Osteocyte (in vitro differentiated cells): ENCODE measurements around the gene CLEC16A. TPM values are rescaled to one million over a fixed set of nuclear protein-coding genes. Genes with fewer than 3 reads are reported as not detected.

Source experiments
- DNase-seq: peaks from one replicate; pipeline ENCODE4 v3.0.0; 2021; ENCODE audit warnings: mixed read lengths; ENCODE audit not compliant: unreplicated experiment; ENCODE audit errors: extremely low spot score
- H3K27ac Mint-ChIP-seq: one replicate; pipeline ENCODE4 v1.8.0; 2021; ENCODE audit warnings: mild to moderate bottlenecking, mixed read lengths; ENCODE audit not compliant: unreplicated experiment
- H3K27me3 Mint-ChIP-seq: one replicate; pipeline ENCODE4 v1.8.0; 2021; ENCODE audit warnings: mixed read lengths; ENCODE audit not compliant: unreplicated experiment
- H3K36me3 Mint-ChIP-seq: one replicate; pipeline ENCODE4 v1.8.0; 2021; ENCODE audit warnings: mixed read lengths; ENCODE audit not compliant: unreplicated experiment
- H3K4me1 Mint-ChIP-seq: one replicate; pipeline ENCODE4 v1.8.0; 2021; ENCODE audit warnings: mixed read lengths; ENCODE audit not compliant: unreplicated experiment
- H3K4me3 Mint-ChIP-seq: one replicate; pipeline ENCODE4 v1.8.0; 2021; ENCODE audit warnings: mild to moderate bottlenecking, moderate library complexity, mixed read lengths; ENCODE audit not compliant: unreplicated experiment
- H3K9me3 Mint-ChIP-seq: one replicate; pipeline ENCODE4 v1.8.0; 2021; ENCODE audit warnings: mixed read lengths; ENCODE audit not compliant: unreplicated experiment
- CTCF ChIP-seq: fragments of 200-600 bp; sonication (generic); IDR thresholded peaks from 2 replicates; pipeline ENCODE4 v1.5.0; 2021; ENCODE audit warnings: antibody characterized with exemption, mild to moderate bottlenecking, moderate library complexity
- total RNA-seq: library from RNA; stranded (reverse); gene quantifications from 2 replicates; pipeline ENCODE4 v1.2.1, GENCODE V29; 2021

The CLEC16A gene
- total RNA-seq, 1 donor from 2014 or later = 22.1 TPM

- H3K9me3 Mint-ChIP-seq = no peaks in the 10 kb centered on the region
- H3K27ac Mint-ChIP-seq = no peak overlapping the region
Observed at GRCh38 chr16:11082108-11082859, 137.9 kb downstream of the CLEC16A start.

GRCh38 chr16:11082860-11083388 lies 138.6 kb downstream of the CLEC16A start:
- no peak overlapping the region for H3K4me3 Mint-ChIP-seq
- H3K27me3 Mint-ChIP-seq = no peaks in the 10 kb centered on the region
- no peak for DNase-seq
- H3K36me3 Mint-ChIP-seq = peaks cover 11% of the 10 kb centered on the region
- H3K4me1 Mint-ChIP-seq = peaks cover 82% of the 10 kb centered on the region
- no peaks in the 10 kb centered on the region for H3K9me3 Mint-ChIP-seq
- H3K27ac Mint-ChIP-seq = no peak overlapping the region
- no peak for TF ChIP-seq CTCF

More at GRCh38 chr16:11082108-11082859, 137.9 kb downstream of the CLEC16A start:
- DNase-seq = no peak
- TF ChIP-seq CTCF = no peak
- Mint-ChIP-seq H3K4me3 (no peak overlapping the region), H3K36me3 (peaks cover 11% of the 10 kb centered on the region), H3K4me1 (peaks cover 84% of the 10 kb centered on the region), H3K27me3 (no peaks in the 10 kb centered on the region)

DNA sequence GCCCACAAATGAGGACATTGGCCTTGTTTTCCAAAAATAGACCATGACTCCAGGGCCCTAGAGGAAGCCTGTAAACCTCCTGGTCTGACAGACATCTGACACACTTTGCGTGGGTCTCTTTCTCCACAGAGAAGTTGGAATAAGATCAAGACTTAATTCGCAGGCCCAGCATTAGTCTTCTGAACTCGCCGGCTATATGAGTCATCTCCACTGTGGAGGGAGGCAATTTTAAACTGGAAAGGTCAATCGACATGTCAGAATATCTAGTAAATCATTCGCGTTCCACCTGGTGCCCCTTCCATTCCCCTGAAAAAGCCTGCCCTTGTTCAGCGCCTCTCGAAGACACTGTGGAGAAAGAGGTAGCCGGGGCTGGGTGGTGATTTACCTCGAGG lies 140.1 kb downstream of the CLEC16A start:
- TF ChIP-seq CTCF = no peak
- Mint-ChIP-seq H3K4me3 (no peak overlapping the region), H3K9me3 (no peaks in the 10 kb centered on the region), H3K4me1 (peaks cover 74% of the 10 kb centered on the region), H3K36me3 (peaks cover 11% of the 10 kb centered on the region), H3K27ac (peak overlapping the region; percentile 92), H3K27me3 (no peaks in the 10 kb centered on the region)
- DNase-seq = no peak

- H3K27me3 Mint-ChIP-seq = no peaks in the 10 kb centered on the region
- DNase-seq = no peak
- H3K4me3 Mint-ChIP-seq = no peak overlapping the region
- TF ChIP-seq CTCF = no peak
- H3K36me3 Mint-ChIP-seq = peaks cover 14% of the 10 kb centered on the region
- H3K27ac Mint-ChIP-seq = peak overlapping the region; percentile 92
- H3K9me3 Mint-ChIP-seq = no peaks in the 10 kb centered on the region
- H3K4me1 Mint-ChIP-seq = peaks cover 74% of the 10 kb centered on the region
Observed at GRCh38 chr16:11084876-11085485, 140.6 kb downstream of the CLEC16A start.

DNA sequence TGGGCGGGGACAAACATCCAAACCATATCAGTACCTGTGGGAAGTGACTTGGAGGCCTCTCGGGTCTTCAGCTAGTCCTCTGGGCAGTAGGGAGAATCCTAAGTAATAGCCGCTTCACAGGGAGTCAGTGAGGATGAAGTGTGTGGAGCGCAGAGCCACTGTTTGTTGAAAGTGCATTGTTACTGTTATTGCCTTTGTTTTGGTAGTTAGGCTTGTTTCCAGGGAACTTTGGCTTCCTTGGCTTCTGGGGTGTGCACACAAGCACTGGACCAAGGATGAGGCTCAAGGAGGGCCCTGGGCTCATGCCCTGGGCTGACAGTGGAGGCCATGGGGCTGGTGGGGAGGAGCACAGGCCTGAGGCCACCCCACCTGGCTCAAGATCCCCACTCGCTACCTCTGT lies 141.6 kb downstream of the CLEC16A start:
- Mint-ChIP-seq H3K36me3 (peaks cover 15% of the 10 kb centered on the region), H3K27me3 (no peaks in the 10 kb centered on the region), H3K27ac (peak overlapping the region; percentile 23), H3K9me3 (no peaks in the 10 kb centered on the region), H3K4me1 (peaks cover 65% of the 10 kb centered on the region), H3K4me3 (no peak overlapping the region)
- TF ChIP-seq CTCF = no peak
- no peak for DNase-seq
